Measurements from ENCODE around the gene TOM1L2. TPM values are rescaled to one million over a fixed set of nuclear protein-coding genes. Genes with fewer than 3 reads are reported as not detected.
"Not testable (repeated sequence)": the region's sequence is repeated elsewhere in the genome, so short reads cannot be mapped to it uniquely, and the experiment has no call there.

TOM1L2 gene
- total RNA-seq, 2 donors from 2014 or later: 15.5 to 17.8 TPM

DNA sequence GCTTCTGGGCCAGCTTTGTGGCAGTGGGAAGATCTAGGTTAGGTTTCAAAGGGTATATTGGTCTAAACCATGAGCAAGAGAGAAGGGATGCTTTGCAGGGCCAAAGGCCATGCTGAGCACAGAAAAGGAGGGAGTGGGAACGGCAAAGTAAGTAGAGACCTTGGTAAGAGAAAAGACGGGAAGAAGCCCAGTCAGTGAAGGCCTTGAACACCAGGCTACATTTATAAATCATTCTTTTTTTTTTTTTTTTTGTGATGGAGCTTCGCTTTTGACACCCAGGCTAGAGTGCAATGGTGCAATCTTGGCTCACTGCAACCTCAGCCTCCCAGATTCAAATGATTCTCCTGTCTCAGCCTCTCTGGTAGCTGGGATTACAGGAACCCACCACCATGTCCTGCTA lies 18.1 kb downstream of the TOM1L2 start:
- H3K36me3 Mint-ChIP-seq: no peaks in the 10 kb centered on the region
- no peak overlapping the region for H3K4me3 Mint-ChIP-seq
- H3K27ac Mint-ChIP-seq: no peak overlapping the region
- no peaks in the 10 kb centered on the region for H3K9me3 Mint-ChIP-seq
- DNase-seq (ENCODE audit: low spot score) (no peak), ATAC-seq (no peak)
- peaks cover 17% of the 10 kb centered on the region in 2 donors for H3K4me1 Mint-ChIP-seq (ENCODE audit: low read depth in 2 of 2)
- H3K27me3 Mint-ChIP-seq: no peaks in the 10 kb centered on the region

DNA sequence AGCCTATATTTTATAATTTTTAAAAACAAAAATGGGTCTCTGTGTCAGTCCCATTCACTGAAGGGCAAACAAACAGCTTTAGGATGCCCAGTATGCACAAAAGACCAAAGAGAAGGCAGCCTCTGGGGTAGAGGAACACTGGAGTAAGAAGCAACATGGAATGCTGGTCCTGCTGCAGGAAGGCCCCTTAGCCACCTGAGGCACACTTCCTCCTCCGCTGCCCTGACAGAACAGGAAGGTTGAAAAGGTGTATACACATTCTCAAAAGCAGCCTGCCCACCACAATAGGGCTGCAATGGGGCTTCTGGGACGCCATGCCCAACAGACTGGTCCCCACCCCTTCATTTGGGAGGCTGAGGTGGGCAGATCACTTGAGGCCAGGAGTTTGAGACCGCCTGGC lies 19.5 kb downstream of the TOM1L2 start:
- no peak for DNase-seq (ENCODE audit: low spot score)
- Mint-ChIP-seq H3K27me3 (no peaks in the 10 kb centered on the region), H3K27ac (no peak overlapping the region), H3K36me3 (no peaks in the 10 kb centered on the region), H3K9me3 (no peaks in the 10 kb centered on the region), H3K4me1 (ENCODE audit: low read depth in 2 of 2) (peaks cover 5 to 7% of the 10 kb centered on the region in 2 donors), H3K4me3 (no peak overlapping the region)
- ATAC-seq: no peak

DNA sequence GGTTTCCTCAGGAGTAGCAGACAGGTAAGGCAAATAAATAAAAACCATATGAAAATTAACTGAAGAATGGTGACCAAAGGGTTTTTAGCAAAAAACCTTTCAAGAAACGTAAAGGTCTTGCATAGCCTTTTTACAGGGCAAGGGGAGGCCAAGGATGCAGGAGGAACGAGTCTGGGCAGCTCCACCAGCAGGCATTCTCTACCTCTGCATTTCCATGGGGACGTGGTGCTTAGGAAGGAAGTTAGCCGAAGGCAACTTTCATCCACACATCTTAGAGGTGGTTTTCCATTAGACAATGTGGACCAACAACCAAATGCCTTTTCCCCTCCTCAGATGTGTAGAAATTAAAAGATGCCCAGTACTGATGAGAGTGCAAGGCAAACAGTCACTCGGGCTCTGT lies 20.7 kb downstream of the TOM1L2 start:
- ATAC-seq (no peak), DNase-seq (ENCODE audit: low spot score) (no peak)
- no peaks in the 10 kb centered on the region for H3K27me3 Mint-ChIP-seq
- no peaks in the 10 kb centered on the region for H3K36me3 Mint-ChIP-seq
- no peak overlapping the region for H3K27ac Mint-ChIP-seq
- peaks cover 0 to 3% of the 10 kb centered on the region in 2 donors for H3K4me1 Mint-ChIP-seq (ENCODE audit: low read depth in 2 of 2)
- no peaks in the 10 kb centered on the region for H3K9me3 Mint-ChIP-seq
- no peak overlapping the region for H3K4me3 Mint-ChIP-seq

DNA sequence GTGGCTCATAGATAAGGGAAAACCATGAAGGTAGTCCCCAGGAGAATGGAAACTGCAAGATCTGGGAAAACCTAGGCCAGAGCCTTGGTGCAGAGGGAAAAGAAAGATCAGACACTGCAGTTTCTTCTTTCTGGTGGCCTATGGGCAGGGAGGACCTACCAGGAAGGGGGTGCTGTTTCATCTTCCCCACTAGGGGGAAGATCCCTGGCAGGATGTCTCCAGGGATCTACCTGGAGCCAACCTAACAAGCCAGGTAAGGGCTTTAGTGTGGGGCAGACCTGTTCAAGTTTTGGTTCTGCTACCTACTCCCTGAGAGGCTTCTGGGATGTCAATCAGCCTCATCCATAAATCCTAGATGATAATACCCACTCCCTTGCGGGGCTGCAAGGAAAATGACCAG lies 21.4 kb downstream of the TOM1L2 start:
- H3K4me3 Mint-ChIP-seq: no peak overlapping the region
- H3K9me3 Mint-ChIP-seq: no peaks in the 10 kb centered on the region
- H3K27ac Mint-ChIP-seq: no peak overlapping the region
- no peaks in the 10 kb centered on the region for H3K27me3 Mint-ChIP-seq
- DNase-seq (ENCODE audit: low spot score) (no peak), ATAC-seq (no peak)
- H3K4me1 Mint-ChIP-seq (ENCODE audit: low read depth in 2 of 2): peaks cover 0 to 3% of the 10 kb centered on the region in 2 donors
- H3K36me3 Mint-ChIP-seq: no peaks in the 10 kb centered on the region

DNA sequence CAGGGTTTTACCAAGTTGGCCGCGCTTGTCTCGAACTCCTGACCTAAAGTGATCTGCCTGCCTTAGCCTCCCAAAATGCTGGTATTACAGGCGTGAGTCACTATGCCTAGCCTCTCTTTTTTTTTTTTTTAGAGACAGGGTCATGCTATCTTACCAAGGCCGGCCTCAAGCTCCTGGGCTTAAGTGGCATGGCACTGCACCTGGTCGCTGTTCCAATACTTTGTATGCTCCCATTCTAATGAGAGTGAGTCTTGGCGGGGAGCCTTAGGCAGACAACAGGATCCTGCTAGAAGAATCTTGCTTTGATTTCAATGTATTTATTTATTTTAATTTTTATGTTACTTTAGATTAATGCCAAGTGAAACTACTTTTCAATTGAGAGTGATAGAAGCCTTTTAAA lies 21.9 kb downstream of the TOM1L2 start:
- no peak overlapping the region for H3K4me3 Mint-ChIP-seq
- no peaks in the 10 kb centered on the region for H3K27me3 Mint-ChIP-seq
- no peak overlapping the region for H3K27ac Mint-ChIP-seq
- no peak for ATAC-seq
- no peak for DNase-seq (ENCODE audit: low spot score)
- H3K36me3 Mint-ChIP-seq: no peaks in the 10 kb centered on the region
- H3K9me3 Mint-ChIP-seq: no peaks in the 10 kb centered on the region
- peaks cover 0 to 3% of the 10 kb centered on the region in 2 donors for H3K4me1 Mint-ChIP-seq (ENCODE audit: low read depth in 2 of 2)

DNA sequence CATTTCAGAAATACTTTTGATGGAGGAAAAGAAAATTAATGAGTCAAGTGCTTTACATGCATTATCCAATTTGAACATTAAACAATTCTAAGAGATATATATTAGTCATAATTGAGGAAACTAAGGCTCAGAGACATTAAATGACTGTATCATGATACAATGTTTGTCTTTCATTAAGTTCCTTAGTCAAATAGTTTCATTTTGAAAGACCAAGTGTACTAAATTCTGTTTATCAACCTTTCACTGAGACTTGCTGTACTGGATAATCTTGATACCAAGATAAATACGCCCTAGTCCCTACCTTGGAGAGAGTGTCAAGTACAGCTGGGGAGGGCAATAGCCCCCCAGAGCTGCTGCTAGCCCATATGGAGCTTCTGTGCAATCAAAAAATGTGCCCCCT lies 24.2 kb downstream of the TOM1L2 start:
- H3K36me3 Mint-ChIP-seq: no peaks in the 10 kb centered on the region
- ATAC-seq (no peak), DNase-seq (ENCODE audit: low spot score) (no peak)
- peaks cover 8 to 10% of the 10 kb centered on the region in 2 donors for H3K4me1 Mint-ChIP-seq (ENCODE audit: low read depth in 2 of 2)
- no peaks in the 10 kb centered on the region for H3K9me3 Mint-ChIP-seq
- H3K4me3 Mint-ChIP-seq: no peak overlapping the region
- H3K27me3 Mint-ChIP-seq: no peaks in the 10 kb centered on the region
- no peak overlapping the region for H3K27ac Mint-ChIP-seq

DNA sequence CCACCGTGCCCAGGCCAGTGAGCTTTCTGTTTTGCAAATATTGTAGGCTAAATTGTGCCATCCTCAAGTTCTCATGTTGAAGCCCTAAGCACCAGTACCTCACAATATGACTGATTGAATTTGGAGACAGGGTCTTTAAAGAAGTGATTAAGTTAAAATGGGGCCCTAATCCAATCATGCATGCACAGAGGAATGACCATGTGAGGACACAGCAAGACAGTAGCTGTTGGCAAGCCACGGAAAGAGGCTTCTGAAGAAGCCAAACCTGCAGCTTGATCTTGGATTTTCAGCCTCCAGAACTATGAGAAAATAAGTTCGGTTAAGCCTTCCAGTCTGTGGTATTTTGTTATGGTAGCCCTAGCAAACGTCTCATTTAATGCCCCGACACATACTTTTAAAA lies 24.9 kb downstream of the TOM1L2 start:
- Mint-ChIP-seq H3K27ac (no peak overlapping the region), H3K4me3 (no peak overlapping the region), H3K27me3 (no peaks in the 10 kb centered on the region), H3K9me3 (no peaks in the 10 kb centered on the region), H3K36me3 (no peaks in the 10 kb centered on the region), H3K4me1 (ENCODE audit: low read depth in 2 of 2) (peaks cover 8 to 10% of the 10 kb centered on the region in 2 donors)
- ATAC-seq (no peak), DNase-seq (ENCODE audit: low spot score) (no peak)

DNA sequence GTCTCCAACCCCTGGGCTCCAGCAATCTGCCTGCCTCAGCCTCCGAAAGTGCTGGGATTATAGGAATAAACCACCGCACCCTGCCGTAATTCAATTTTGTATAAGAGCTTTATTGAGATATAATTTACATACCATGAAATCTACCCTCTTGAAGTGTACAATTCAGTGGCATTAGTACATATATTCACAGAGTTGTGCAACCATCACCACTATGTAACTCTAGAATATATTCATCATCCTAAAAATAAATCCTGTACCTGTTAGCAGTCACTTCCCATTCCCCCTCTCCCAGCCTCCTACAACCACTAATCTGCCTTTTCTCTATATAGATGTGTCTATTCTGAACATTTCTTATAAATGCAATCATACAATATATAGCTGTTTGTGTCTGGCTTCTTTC lies 26.1 kb downstream of the TOM1L2 start:
- peak overlapping the region in 1 of 2 donors; percentile 21 for H3K27ac Mint-ChIP-seq
- no peaks in the 10 kb centered on the region for H3K9me3 Mint-ChIP-seq
- peaks cover 8 to 10% of the 10 kb centered on the region in 2 donors for H3K4me1 Mint-ChIP-seq (ENCODE audit: low read depth in 2 of 2)
- no peaks in the 10 kb centered on the region for H3K27me3 Mint-ChIP-seq
- no peak for DNase-seq (ENCODE audit: low spot score)
- H3K36me3 Mint-ChIP-seq: no peaks in the 10 kb centered on the region
- ATAC-seq: no peak
- no peak overlapping the region for H3K4me3 Mint-ChIP-seq

DNA sequence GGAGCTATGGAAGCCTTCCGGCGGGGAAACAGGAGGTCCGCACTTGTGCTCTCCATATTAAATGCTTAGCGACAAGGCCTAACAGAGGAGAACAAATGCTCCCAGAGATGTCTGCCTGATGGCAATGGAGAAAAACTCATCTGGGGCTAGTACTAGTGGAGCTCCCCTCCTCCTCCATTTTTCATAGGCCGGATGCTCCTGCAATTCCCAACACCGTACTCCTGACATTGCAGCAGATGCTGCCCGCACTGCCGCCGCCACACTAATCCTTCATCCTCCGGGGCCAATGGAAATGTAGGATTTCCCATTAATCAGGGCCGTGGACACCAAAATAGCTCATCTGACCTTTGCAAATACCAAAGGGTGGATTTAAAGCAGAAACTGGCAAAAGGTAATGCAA lies 27.5 kb downstream of the TOM1L2 start:
- H3K27ac Mint-ChIP-seq: no peak overlapping the region

DNA sequence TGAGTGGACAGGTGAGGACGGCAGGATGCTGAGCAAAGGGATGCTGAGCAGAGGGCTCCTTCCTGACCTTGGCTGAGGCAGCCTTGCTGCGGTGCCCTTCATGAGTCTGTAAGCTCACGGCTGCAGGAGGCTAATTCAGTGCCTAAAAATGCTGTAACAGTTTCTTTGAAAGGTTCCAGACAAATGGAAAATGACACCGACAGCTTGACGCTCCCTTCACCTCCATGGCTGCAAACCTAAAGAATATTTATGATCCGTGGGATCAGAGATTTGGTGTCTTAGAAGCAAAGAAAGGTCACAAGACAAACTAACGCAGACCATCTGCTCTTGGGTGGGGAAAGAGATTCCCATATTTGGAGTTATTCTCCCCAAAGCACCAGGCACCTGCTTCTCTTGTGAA lies 28.0 kb downstream of the TOM1L2 start:
- Mint-ChIP-seq H3K9me3 (no peaks in the 10 kb centered on the region), H3K4me3 (no peak overlapping the region), H3K27ac (no peak overlapping the region), H3K36me3 (no peaks in the 10 kb centered on the region), H3K4me1 (ENCODE audit: low read depth in 2 of 2) (peaks cover 6 to 8% of the 10 kb centered on the region in 2 donors), H3K27me3 (no peaks in the 10 kb centered on the region)
- DNase-seq (ENCODE audit: low spot score) (no peak), ATAC-seq (no peak)

More for the DNA sequence above, 27.5 kb downstream of the TOM1L2 start:
- DNase-seq (ENCODE audit: low spot score) (no peak), ATAC-seq (no peak)
- H3K36me3 Mint-ChIP-seq: no peaks in the 10 kb centered on the region
- H3K9me3 Mint-ChIP-seq: no peaks in the 10 kb centered on the region
- H3K27me3 Mint-ChIP-seq: no peaks in the 10 kb centered on the region
- H3K4me3 Mint-ChIP-seq: no peak overlapping the region
- H3K4me1 Mint-ChIP-seq (ENCODE audit: low read depth in 2 of 2): peaks cover 8 to 10% of the 10 kb centered on the region in 2 donors

DNA sequence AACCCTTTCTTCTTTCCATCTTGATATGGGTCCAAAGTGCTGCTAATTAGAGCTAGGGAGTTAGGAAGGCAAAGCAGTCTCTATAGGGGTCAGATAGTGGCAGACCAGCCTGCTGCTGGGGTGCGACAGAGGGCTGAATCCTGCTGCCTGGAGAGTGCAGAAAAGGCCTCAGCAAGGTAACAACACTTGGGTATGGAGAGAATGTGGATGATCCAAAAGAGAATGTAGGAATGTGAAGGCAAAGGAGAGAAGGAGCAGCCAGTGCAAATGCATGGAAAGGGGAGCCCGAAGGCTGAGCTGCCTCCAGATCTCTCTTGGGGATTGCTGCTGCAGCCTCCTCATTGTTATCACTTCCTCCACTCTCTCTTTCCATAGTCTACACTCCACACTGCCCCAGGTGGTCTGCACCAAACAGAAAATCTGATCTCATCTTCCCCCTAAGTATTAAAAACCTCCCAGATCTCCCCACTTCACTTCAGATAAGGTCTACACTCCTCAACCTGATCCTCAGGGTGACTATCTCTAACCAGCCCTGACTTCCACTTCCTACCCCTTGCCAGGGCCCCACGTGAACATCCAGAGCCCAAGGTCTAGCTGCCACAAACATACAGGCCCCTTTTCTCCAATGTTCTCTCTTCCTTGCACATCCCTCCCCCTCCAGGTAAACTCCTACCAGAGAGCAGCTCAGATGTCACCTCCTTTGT lies 28.8 kb downstream of the TOM1L2 start:
- ATAC-seq: peak in 1 of 2 donors; percentile 36
- no peak overlapping the region for H3K27ac Mint-ChIP-seq
- no peaks in the 10 kb centered on the region for H3K9me3 Mint-ChIP-seq
- H3K4me3 Mint-ChIP-seq: no peak overlapping the region
- H3K36me3 Mint-ChIP-seq: no peaks in the 10 kb centered on the region
- DNase-seq (ENCODE audit: low spot score): no peak
- H3K4me1 Mint-ChIP-seq (ENCODE audit: low read depth in 2 of 2): peaks cover 6 to 8% of the 10 kb centered on the region in 2 donors
- H3K27me3 Mint-ChIP-seq: no peaks in the 10 kb centered on the region

DNA sequence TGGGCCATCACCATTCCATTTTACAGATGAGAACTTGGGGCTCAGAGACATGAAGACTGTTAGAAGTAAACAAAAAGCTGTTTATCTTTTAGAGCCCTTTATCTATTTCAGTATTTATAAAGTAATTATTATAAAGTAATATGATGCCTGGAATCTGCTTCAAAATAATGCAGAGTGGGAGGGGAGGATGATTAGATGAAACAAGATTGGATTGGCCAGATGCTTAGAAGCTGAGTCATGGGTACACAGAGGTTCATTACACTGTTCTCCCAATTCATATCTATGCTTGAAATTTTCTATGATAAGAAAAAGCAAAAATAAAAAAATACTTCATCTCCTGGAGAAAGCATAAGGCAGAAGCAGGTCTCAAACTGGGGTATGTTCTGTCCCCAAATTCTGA lies 29.4 kb downstream of the TOM1L2 start:
- Mint-ChIP-seq H3K27ac (no peak overlapping the region), H3K4me1 (ENCODE audit: low read depth in 2 of 2) (peaks cover 6 to 8% of the 10 kb centered on the region in 2 donors), H3K4me3 (no peak overlapping the region), H3K27me3 (no peaks in the 10 kb centered on the region), H3K36me3 (no peaks in the 10 kb centered on the region), H3K9me3 (no peaks in the 10 kb centered on the region)
- DNase-seq (ENCODE audit: low spot score): no peak
- no peak for ATAC-seq

DNA sequence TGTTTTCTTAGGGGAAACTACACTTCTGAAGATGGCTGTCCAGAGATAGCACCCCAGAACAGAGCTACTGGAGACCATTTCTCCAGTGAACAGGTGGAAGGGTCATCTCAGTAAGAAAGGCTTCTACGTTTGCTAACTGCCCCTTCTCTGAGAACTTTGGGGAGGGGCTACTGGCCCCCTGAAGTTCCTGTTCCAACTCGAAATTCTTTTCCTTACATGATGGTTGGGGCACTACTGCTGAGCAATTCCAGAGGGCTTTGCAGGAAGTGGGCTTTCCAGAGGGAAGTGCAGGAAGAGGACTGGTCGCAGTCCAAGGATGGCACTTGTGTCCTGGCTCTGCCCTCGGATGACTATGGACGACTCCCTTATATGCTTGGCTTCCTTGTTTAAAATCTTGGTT lies 31.2 kb downstream of the TOM1L2 start:
- Mint-ChIP-seq H3K27me3 (no peaks in the 10 kb centered on the region), H3K4me1 (ENCODE audit: low read depth in 2 of 2) (peaks cover 14 to 16% of the 10 kb centered on the region in 2 donors), H3K36me3 (no peaks in the 10 kb centered on the region), H3K9me3 (no peaks in the 10 kb centered on the region), H3K27ac (no peak overlapping the region), H3K4me3 (no peak overlapping the region)
- no peak for DNase-seq (ENCODE audit: low spot score)
- ATAC-seq: no peak

DNA sequence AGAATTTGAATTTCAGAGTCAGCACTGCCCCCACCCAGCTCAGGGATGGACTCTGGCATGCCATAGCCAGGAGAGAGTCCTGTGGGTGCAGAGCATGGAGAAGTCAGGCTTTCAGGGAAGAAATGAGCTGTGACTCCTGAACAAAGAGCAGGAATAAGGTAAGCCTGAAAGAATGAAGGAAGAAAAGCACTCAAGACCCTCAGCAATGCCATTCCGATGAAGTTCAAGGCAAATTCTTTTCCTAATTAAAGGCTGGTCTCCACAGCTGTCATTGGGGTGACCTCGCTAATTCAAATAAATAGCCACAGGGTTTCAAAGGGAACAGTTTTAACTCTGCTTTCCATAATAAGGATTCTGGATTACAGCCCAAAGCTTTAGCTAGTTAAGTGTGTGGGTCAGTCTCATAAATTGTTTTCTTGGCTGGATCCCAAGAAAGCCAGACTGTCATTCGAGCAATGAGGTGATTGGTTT lies 31.7 kb downstream of the TOM1L2 start:
- Mint-ChIP-seq H3K4me3 (no peak overlapping the region), H3K27ac (no peak overlapping the region), H3K27me3 (no peaks in the 10 kb centered on the region), H3K4me1 (ENCODE audit: low read depth in 2 of 2) (peaks cover 19 to 21% of the 10 kb centered on the region in 2 donors), H3K36me3 (no peaks in the 10 kb centered on the region), H3K9me3 (no peaks in the 10 kb centered on the region)
- DNase-seq (ENCODE audit: low spot score) (no peak), ATAC-seq (no peak)

DNA sequence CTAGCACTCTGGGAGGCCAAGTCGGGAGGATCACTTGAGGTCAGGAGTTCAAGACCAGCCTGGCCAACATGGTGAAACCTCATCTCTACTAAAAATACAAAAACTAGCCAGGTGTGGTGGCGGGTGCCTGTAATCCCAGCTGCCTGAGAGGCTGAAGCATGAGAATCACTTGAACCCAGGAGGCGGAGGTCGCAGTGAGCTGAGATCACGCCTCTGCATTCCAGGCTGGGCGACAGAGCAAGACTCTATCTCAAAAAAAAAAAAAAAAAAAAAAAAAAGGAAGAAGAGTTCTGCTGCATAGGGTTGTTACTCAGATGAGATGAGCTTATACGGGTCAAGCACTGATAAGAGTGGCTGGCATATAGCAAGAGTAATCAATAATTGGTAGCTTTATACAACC lies 32.3 kb downstream of the TOM1L2 start:
- ATAC-seq; H3K27me3 Mint-ChIP-seq; DNase-seq (ENCODE audit: low spot score); H3K27ac Mint-ChIP-seq; H3K4me3 Mint-ChIP-seq; H3K9me3 Mint-ChIP-seq; H3K36me3 Mint-ChIP-seq: not testable (repeated sequence)
- peaks cover 25 to 26% of the 10 kb centered on the region in 2 donors for H3K4me1 Mint-ChIP-seq (ENCODE audit: low read depth in 2 of 2)

Data from natural killer cell treated with Interleukin-12 subunit alpha and Interleukin-12 subunit beta and Interleukin-15 and Interleukin-18, amount 100 ng/mL, for 72 hours (primary cell).